Measurements from ENCODE around the gene CAMK2B. TPM values are rescaled to one million over a fixed set of nuclear protein-coding genes. Genes with fewer than 3 reads are reported as not detected.

Gene CAMK2B
- total RNA-seq, 2 experiments from 2014 or later: not detected

DNA sequence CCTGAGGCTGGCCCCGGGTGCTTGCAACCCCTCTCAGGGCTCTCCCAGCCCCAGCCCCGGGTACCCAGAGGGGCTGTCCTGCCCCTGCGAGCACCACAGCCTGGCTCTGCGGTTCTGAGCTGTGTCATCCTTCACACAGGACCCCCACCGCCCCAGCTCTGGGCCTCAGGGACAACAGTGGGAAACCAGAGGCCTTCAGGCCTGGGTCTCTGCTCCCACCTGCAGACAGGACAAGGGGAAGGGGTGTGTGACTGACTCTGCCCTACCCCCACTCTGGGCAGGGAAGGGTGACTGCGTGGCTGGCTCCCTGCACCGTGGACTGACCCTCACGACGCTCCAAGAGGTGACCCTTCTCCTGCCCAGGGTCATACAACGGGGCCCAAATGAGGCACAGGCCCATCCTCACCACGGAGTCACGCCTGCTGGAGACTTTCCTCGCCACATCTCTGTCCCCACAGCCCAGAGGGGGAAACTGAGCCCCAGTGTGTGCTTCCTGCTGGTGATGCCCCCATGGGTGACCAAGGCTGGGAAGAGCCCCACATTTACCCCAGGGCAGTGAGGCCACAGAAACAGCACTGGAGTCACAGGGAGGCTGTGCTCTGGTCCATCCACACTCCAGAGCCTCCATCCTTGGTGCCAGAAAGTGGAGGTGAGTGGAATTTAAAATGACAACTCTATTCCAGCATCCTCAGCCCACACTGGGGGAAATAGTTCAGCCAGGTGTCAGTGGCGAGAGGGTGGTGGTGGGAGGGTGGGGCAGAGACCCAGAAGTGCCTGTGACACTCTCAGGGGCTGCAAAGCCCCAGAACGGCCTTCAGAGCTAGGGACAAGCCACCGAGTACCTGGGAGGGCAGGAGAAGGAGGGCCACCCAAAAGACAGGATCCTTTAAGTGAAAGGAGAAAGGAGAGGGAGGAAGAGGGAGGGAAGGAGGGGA is 13.6 kb downstream of the CAMK2B start:
- H3K4me1 Mint-ChIP-seq: peaks cover 3% of the 10 kb centered on the region
- peak; percentile 1 for DNase-seq
- ChIA-PET CTCF (no interaction called here), POLR2A (no interaction called here)
- no peak overlapping the region for H3K4me3 Mint-ChIP-seq
- H3K27ac Mint-ChIP-seq: no peak overlapping the region
- H3K36me3 Mint-ChIP-seq (ENCODE audit: low read depth): no peaks in the 10 kb centered on the region
- H3K27me3 Mint-ChIP-seq: peaks cover 32% of the 10 kb centered on the region
- no peaks in the 10 kb centered on the region for H3K9me3 Mint-ChIP-seq

DNA sequence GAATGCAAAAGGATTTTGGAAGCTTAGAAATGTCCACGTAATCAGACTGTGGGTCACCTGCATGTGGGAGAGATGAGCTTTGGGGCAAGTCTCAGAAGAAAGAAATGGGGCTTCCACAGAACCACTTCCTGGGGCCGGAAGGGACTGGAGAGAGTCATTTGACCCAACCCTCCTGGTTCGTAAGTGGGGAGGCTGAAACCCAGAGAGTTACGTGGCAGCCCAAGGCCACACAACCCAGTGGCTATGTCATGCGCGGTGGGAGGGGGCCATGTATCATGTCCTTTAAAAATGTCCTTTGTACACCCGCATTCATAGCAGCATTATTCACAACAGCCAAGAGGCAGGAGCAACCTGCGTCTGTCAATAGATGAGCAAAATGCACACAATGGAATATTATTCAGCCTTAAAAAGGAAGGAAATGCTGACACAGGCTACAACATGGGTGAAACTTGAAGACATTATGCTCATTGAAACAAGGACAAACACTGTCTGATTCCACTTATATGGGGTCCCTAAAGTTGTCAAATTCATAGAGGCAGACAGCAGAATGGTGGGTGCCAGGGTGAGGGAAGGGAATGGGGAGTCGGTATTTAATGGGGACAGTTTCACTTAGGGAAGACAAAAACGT is 15.1 kb downstream of the CAMK2B start:
- Mint-ChIP-seq H3K27ac (no peak overlapping the region), H3K27me3 (peaks cover 23% of the 10 kb centered on the region), H3K4me1 (peaks cover 6% of the 10 kb centered on the region), H3K9me3 (no peaks in the 10 kb centered on the region), H3K36me3 (ENCODE audit: low read depth) (no peaks in the 10 kb centered on the region), H3K4me3 (no peak overlapping the region)
- ChIA-PET CTCF (no interaction called here), POLR2A (no interaction called here)
- DNase-seq: peak; percentile 1

DNA sequence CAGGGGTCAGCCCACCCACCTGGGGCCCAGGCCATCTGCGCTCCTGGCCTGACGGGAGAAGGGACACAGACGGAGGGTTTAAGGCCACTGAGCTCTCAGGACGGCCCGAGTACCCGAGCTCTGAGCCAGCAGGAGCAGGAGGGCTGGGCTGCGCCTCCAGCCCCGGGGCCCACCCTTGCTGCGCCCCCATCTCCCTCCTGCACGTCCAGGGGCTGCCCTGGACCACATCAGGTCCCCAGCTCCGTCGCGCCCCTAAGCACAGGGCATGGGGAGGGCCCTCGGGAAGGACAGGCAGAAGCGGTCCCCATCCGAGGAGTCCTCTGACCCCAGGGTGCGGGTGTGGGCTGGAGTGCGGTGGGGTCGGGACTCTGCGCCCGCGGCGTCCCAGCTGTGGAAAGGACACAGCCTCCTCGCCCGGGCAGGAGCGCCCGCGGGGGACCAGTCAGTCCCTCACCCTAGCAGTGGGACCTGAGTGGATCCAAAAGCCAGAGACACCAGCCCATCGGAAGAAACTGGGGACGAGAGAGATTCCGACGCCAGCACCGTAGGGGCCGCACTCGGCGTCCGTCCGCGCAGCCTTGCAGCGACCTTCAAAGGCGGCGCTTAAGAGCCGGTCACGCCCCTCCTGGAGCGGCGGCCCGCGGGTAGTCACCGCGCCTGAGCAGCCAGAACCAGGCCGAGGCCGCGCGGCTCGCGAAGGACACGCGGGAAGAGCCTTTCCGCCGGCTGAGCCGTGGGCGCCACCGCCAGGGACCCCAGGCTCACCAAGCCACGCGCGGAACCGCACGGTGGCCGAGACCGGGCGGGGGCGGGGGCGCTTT is 15.9 kb downstream of the CAMK2B start:
- H3K9me3 Mint-ChIP-seq: no peaks in the 10 kb centered on the region
- no peak overlapping the region for H3K27ac Mint-ChIP-seq
- H3K4me3 Mint-ChIP-seq: no peak overlapping the region
- CTCF ChIA-PET: interaction anchor here (0.5 kb wide), 1 partner anchor 205 kb away, joined by 3 read pairs; no protein-coding TSS in a partner anchor
- peaks cover 6% of the 10 kb centered on the region for H3K4me1 Mint-ChIP-seq
- no peaks in the 10 kb centered on the region for H3K36me3 Mint-ChIP-seq (ENCODE audit: low read depth)
- H3K27me3 Mint-ChIP-seq: peaks cover 16% of the 10 kb centered on the region
- POLR2A ChIA-PET: no interaction called here
- peak; percentile 19 for DNase-seq

GRCh38 chr7:44308596-44309270 is 16.7 kb downstream of the CAMK2B start:
- peaks cover 18% of the 10 kb centered on the region for H3K27me3 Mint-ChIP-seq
- peaks cover 6% of the 10 kb centered on the region for H3K4me1 Mint-ChIP-seq
- no peak overlapping the region for H3K27ac Mint-ChIP-seq
- POLR2A ChIA-PET: no interaction called here
- H3K9me3 Mint-ChIP-seq: no peaks in the 10 kb centered on the region
- peak; percentile 5 for DNase-seq
- H3K36me3 Mint-ChIP-seq (ENCODE audit: low read depth): no peaks in the 10 kb centered on the region
- H3K4me3 Mint-ChIP-seq: no peak overlapping the region
- CTCF ChIA-PET: no interaction called here

- no peak overlapping the region for H3K4me3 Mint-ChIP-seq
- no peak for DNase-seq
- H3K36me3 Mint-ChIP-seq (ENCODE audit: low read depth): no peaks in the 10 kb centered on the region
- peaks cover 22% of the 10 kb centered on the region for H3K27me3 Mint-ChIP-seq
- peaks cover 6% of the 10 kb centered on the region for H3K4me1 Mint-ChIP-seq
- ChIA-PET CTCF (interaction anchor here (0.8 kb wide), 1 partner anchor 84 kb away, joined by 3 read pairs; no protein-coding TSS in a partner anchor), POLR2A (no interaction called here)
- H3K27ac Mint-ChIP-seq: no peak overlapping the region
- H3K9me3 Mint-ChIP-seq: no peaks in the 10 kb centered on the region
Measured at GRCh38 chr7:44307905-44308595, 17.3 kb downstream of the CAMK2B start.

DNA sequence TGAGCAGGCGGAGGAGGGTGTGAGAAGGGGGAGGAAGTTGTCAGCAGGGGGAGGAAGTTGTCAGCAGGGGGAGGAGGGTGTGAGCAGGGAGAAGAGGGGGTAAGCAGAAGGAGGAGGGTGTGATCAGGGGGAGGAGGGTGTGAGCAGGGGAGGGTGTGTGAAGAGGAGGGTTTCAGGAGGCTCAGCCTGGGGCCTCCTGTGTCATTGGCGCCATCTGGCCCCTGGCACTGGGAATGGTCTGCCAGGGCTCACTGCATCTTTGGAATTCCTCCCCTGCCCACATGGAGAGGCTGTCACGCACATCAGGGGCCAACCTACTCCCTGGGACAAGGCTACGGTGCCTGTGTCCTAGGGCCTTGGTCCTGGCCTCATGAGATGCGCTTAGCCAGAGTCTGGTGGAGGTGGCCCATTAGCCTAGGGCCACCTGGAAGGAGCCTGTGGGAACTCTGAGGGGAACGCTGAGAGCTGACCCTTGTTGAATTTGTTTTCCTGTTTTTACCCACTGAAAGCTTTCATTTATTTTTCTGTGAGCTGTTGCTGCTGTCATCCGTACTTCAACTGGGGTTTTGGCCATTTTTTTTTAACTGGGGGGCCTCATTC is 18.0 kb downstream of the CAMK2B start:
- H3K27ac Mint-ChIP-seq: no peak overlapping the region

DNA sequence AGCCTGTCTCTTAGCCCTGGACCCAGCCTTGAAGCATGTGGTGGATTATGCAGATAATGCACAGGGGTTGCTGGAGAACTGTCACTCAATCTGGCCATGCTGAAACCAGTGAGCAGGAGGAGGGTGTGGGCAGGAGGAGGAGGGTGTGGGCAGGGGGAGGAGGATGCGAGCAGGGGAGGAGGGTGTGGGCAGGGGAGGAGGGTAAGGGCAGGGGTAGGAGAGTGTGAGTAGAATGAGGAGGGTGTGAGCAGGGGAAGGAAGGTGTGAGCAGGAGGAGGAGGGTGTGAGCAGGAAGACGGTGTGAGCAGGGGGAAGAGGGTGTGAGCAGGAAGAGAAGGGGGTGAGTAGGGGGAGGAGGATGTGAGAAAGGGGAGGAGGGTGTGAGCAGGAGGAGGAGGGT is 18.8 kb downstream of the CAMK2B start:
- Mint-ChIP-seq H3K36me3 (ENCODE audit: low read depth) (no peaks in the 10 kb centered on the region), H3K4me1 (peaks cover 6% of the 10 kb centered on the region), H3K27me3 (peaks cover 24% of the 10 kb centered on the region), H3K4me3 (no peak overlapping the region), H3K9me3 (no peaks in the 10 kb centered on the region), H3K27ac (no peak overlapping the region)
- ChIA-PET POLR2A (no interaction called here), CTCF (no interaction called here)
- DNase-seq: peak; percentile 5

More for the DNA sequence above, 18.0 kb downstream of the CAMK2B start:
- peaks cover 6% of the 10 kb centered on the region for H3K4me1 Mint-ChIP-seq
- H3K27me3 Mint-ChIP-seq: peaks cover 23% of the 10 kb centered on the region
- no peaks in the 10 kb centered on the region for H3K9me3 Mint-ChIP-seq
- peak; percentile 6 for DNase-seq
- no peak overlapping the region for H3K4me3 Mint-ChIP-seq
- ChIA-PET POLR2A (no interaction called here), CTCF (interaction anchor here (0.8 kb wide), 1 partner anchor 84 kb away, joined by 3 read pairs; no protein-coding TSS in a partner anchor)
- H3K36me3 Mint-ChIP-seq (ENCODE audit: low read depth): no peaks in the 10 kb centered on the region

GRCh38 chr7:44305564-44306507 is 19.6 kb downstream of the CAMK2B start:
- CTCF ChIA-PET: no interaction called here
- Mint-ChIP-seq H3K4me3 (no peak overlapping the region), H3K27ac (peak overlapping the region; percentile 9), H3K27me3 (peaks cover 24% of the 10 kb centered on the region), H3K4me1 (peaks cover 6% of the 10 kb centered on the region), H3K36me3 (ENCODE audit: low read depth) (no peaks in the 10 kb centered on the region), H3K9me3 (no peaks in the 10 kb centered on the region)
- POLR2A ChIA-PET: no interaction called here
- DNase-seq: peak; percentile 5

DNA sequence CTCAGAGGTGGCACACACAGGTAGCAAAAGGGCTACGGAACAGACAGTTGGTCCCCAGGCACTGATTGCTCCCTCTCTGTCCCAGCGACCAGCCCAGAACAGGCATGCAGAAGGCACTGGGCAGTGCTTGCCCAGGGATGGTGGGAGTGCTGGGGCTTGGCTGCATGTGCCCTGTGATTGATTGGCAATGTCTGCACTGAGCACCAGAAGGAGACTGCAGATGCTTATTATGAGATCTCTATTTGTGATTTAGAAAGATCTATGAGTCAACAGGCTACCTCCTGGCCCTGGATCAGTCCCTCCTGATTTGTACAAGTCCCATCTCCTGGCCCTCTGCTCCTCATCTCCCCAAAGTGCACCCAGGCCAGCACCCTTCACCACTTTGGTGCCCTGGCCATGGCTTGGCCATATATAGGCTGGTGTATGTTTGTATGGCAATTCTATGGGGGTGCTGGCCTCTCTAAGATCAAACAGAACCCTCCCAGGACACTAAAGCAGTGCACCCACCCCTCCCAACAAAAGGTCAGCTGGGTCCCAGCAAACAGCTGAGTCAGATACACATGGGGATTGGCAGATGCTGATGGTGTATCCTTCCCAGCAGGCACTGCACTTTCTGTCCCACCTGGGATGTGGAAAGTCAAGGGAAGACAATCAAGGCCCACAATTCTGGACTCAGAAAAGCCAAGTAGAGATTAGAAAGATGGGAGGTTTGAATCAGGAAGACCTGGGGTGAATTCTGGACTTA is 30.9 kb downstream of the CAMK2B start:
- Mint-ChIP-seq H3K36me3 (ENCODE audit: low read depth) (no peaks in the 10 kb centered on the region), H3K4me3 (no peak overlapping the region), H3K27ac (no peak overlapping the region), H3K4me1 (no peaks in the 10 kb centered on the region), H3K27me3 (peaks cover 52% of the 10 kb centered on the region), H3K9me3 (no peaks in the 10 kb centered on the region)
- POLR2A ChIA-PET: no interaction called here
- no peak for DNase-seq
- CTCF ChIA-PET: no interaction called here

DNA sequence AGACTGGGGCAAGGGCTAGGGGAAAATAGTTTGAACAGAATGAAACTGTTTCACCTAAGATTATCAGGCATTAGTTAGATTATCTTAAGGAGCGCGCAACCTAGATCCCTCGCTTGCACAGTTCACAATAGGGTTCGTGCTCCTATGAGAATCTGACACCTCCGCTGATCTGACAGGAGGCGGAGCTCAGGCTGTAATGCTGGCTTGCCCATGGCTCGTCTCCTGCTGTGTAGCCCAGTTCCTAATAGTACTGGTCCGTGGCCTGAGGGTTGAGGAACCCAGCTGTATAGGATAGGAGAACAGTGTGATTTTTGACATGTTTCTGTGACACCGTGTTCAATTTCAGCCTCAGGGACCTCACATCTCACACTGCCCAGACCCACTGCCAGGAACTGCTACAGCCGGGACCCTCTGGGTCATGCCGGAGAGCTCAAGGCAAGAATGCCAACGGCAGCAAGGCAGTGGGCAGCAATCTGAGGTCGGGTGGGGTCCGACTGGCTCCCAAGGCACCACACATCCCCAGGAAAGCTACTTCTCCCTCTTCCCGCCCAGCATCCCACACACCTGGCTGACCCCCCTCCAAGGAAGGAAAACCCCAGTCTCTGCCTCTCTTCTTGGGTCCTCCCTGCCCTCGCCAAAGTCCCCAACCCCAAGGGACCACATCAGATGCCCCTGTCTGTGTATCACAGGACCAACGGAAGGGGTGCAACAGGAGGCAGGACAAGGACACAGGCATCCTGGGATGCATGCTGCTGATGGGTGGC is 31.7 kb downstream of the CAMK2B start:
- no peak for DNase-seq
- H3K9me3 Mint-ChIP-seq: no peaks in the 10 kb centered on the region
- no peaks in the 10 kb centered on the region for H3K4me1 Mint-ChIP-seq
- H3K27me3 Mint-ChIP-seq: peaks cover 49% of the 10 kb centered on the region
- H3K36me3 Mint-ChIP-seq (ENCODE audit: low read depth): no peaks in the 10 kb centered on the region
- H3K4me3 Mint-ChIP-seq: no peak overlapping the region
- H3K27ac Mint-ChIP-seq: no peak overlapping the region
- ChIA-PET CTCF (no interaction called here), POLR2A (no interaction called here)
